Stimulated activated CD4-positive, alpha-beta T cell treated with anti-CD3 and anti-CD28 coated beads, Interleukin-2, amount 100 ng/mL, for 24 hours (primary cell): ENCODE results near the gene PAQR6.

Source experiments
- DNase-seq, 2 donors: peaks; one replicate each; pipeline ENCODE4 v3.0.0-alpha.2; 2020

The PAQR6 gene

GRCh38 chr1:156193488-156194299 lies 54.2 kb downstream of the PAQR6 start, which contains the start of gene SLC25A44:
SLC25A44 (plus strand) TSS chr1:156194104; CDS start chr1:156199848, 5,744 bp downstream.
- peak; percentile 96 to 98 for DNase-seq
